IPS DF 6.9 (cell line): ENCODE measurements around the gene RIC8B.

Source experiments
- DNase-seq: peaks from one replicate; pipeline ENCODE4 v3.0.0-alpha.2; 2013; ENCODE audit warnings: low read depth, low spot score
- H3K27ac ChIP-seq: one replicate; pipeline ENCODE4 v1.5.1; 2013; ENCODE audit warnings: low read length, control low read depth
- H3K27me3 ChIP-seq: 2 replicates; pipeline ENCODE4 v1.6.1; 2013; ENCODE audit warnings: mild to moderate bottlenecking, low read length; ENCODE audit not compliant: control insufficient read depth, insufficient read depth
- H3K36me3 ChIP-seq: 2 replicates; pipeline ENCODE4 v1.6.1; 2013; ENCODE audit warnings: low read length; ENCODE audit not compliant: control insufficient read depth, insufficient read depth
- H3K4me1 ChIP-seq: 2 replicates; pipeline ENCODE4 v1.6.1; 2013; ENCODE audit warnings: low read length; ENCODE audit not compliant: control insufficient read depth, insufficient read depth
- H3K4me3 ChIP-seq: 2 replicates; pipeline ENCODE4 v1.5.1; 2013; ENCODE audit warnings: mild to moderate bottlenecking, low read length
- H3K9me3 ChIP-seq: 2 replicates; pipeline ENCODE4 v1.6.1; 2013; ENCODE audit warnings: low read length, inconsistent platforms; ENCODE audit not compliant: control insufficient read depth, insufficient read depth
- WGBS: extraction: QIAGEN DNeasy Blood & Tissue Kit; methylation state at CpG from one replicate; pipeline ENCODE4 v1.1.7; 2013; ENCODE audit warnings: mixed read lengths, missing lambda C conversion rate; ENCODE audit not compliant: insufficient read length, insufficient coverage; 5-methylcytosine and 5-hydroxymethylcytosine counted together

Gene RIC8B

GRCh38 chr12:106841510-106842302 is 67.2 kb downstream of the RIC8B start:
- no peak overlapping the region for H3K27ac ChIP-seq
- H3K4me1 ChIP-seq = peaks cover 1% of the 10 kb centered on the region; the same call in 1 of the 2 replicates
- no peaks in the 10 kb centered on the region; the same call in 1 of the 2 replicates for H3K36me3 ChIP-seq
- no peak for DNase-seq
- H3K4me3 ChIP-seq = no peak overlapping the region
- WGBS = no CpG with 5 or more reads among the region's 1 CpG
- H3K27me3 ChIP-seq = no peaks in the 10 kb centered on the region
- H3K9me3 ChIP-seq = no peaks in the 10 kb centered on the region

GRCh38 chr12:106845902-106846301 is 71.4 kb downstream of the RIC8B start:
- Histone ChIP-seq H3K9me3 (no peaks in the 10 kb centered on the region), H3K4me3 (no peak overlapping the region), H3K27ac (no peak overlapping the region), H3K36me3 (no peaks in the 10 kb centered on the region; the same call in 1 of the 2 replicates), H3K27me3 (no peaks in the 10 kb centered on the region), H3K4me1 (no peaks in the 10 kb centered on the region)
- no peak for DNase-seq
- WGBS = 100% methylated on average over 1 of the region's 4 CpGs

GRCh38 chr12:106847861-106848260 is 73.4 kb downstream of the RIC8B start:
- WGBS = no CpG with 5 or more reads among the region's 2 CpGs
- H3K9me3 ChIP-seq = no peaks in the 10 kb centered on the region
- no peak for DNase-seq
- no peaks in the 10 kb centered on the region; the same call in 1 of the 2 replicates for H3K36me3 ChIP-seq
- no peaks in the 10 kb centered on the region for H3K4me1 ChIP-seq
- H3K27me3 ChIP-seq = no peaks in the 10 kb centered on the region
- H3K4me3 ChIP-seq = no peak overlapping the region
- H3K27ac ChIP-seq = no peak overlapping the region

- Histone ChIP-seq H3K9me3 (no peaks in the 10 kb centered on the region), H3K4me1 (no peaks in the 10 kb centered on the region), H3K4me3 (no peak overlapping the region), H3K27ac (no peak overlapping the region), H3K36me3 (no peaks in the 10 kb centered on the region; the same call in 1 of the 2 replicates), H3K27me3 (no peaks in the 10 kb centered on the region)
- DNase-seq = no peak
- WGBS = no CpG with 5 or more reads among the region's 5 CpGs
These were observed 76.8 kb downstream of the RIC8B start for GRCh38 chr12:106851306-106851705.

- H3K27me3 ChIP-seq = no peaks in the 10 kb centered on the region
- H3K4me3 ChIP-seq = no peak overlapping the region
- WGBS = no CpG with 5 or more reads among the region's 4 CpGs
- DNase-seq = no peak
- H3K9me3 ChIP-seq = no peaks in the 10 kb centered on the region
- H3K27ac ChIP-seq = no peak overlapping the region
- no peaks in the 10 kb centered on the region; the same call in 1 of the 2 replicates for H3K36me3 ChIP-seq
- H3K4me1 ChIP-seq = no peaks in the 10 kb centered on the region
These were observed 80.2 kb downstream of the RIC8B start for GRCh38 chr12:106854723-106855122.

GRCh38 chr12:106855221-106855758 is 80.8 kb downstream of the RIC8B start:
- no peak overlapping the region for H3K27ac ChIP-seq
- DNase-seq = no peak
- no peaks in the 10 kb centered on the region; the same call in 1 of the 2 replicates for H3K36me3 ChIP-seq
- no CpG with 5 or more reads among the region's 2 CpGs for WGBS
- no peaks in the 10 kb centered on the region for H3K9me3 ChIP-seq
- H3K4me1 ChIP-seq = no peaks in the 10 kb centered on the region
- no peak overlapping the region for H3K4me3 ChIP-seq
- H3K27me3 ChIP-seq = no peaks in the 10 kb centered on the region

- DNase-seq = no peak
- H3K9me3 ChIP-seq = no peaks in the 10 kb centered on the region
- no peak overlapping the region for H3K4me3 ChIP-seq
- no peaks in the 10 kb centered on the region for H3K36me3 ChIP-seq
- WGBS = no CpG with 5 or more reads among the region's 3 CpGs
- H3K27me3 ChIP-seq = no peaks in the 10 kb centered on the region
- H3K27ac ChIP-seq = no peak overlapping the region
- H3K4me1 ChIP-seq = peaks cover 1% of the 10 kb centered on the region; the same call in 1 of the 2 replicates
These were observed 87.8 kb downstream of the RIC8B start for GRCh38 chr12:106861984-106862916.

GRCh38 chr12:106863189-106863588 is 88.7 kb downstream of the RIC8B start:
- H3K36me3 ChIP-seq = no peaks in the 10 kb centered on the region
- no peak overlapping the region for H3K4me3 ChIP-seq

GRCh38 chr12:106865683-106866082 is 91.2 kb downstream of the RIC8B start:
- Histone ChIP-seq H3K4me3 (no peak overlapping the region), H3K27ac (no peak overlapping the region)
- no CpG with 5 or more reads among the region's 3 CpGs for WGBS

More at GRCh38 chr12:106863189-106863588, 88.7 kb downstream of the RIC8B start:
- H3K4me1 ChIP-seq = peaks cover 1% of the 10 kb centered on the region; the same call in 1 of the 2 replicates
- DNase-seq = no peak
- WGBS = no CpG with 5 or more reads among the region's 1 CpG
- H3K27ac ChIP-seq = no peak overlapping the region
- H3K27me3 ChIP-seq = no peaks in the 10 kb centered on the region
- H3K9me3 ChIP-seq = no peaks in the 10 kb centered on the region

More at GRCh38 chr12:106865683-106866082, 91.2 kb downstream of the RIC8B start:
- Histone ChIP-seq H3K4me1 (peaks cover 1% of the 10 kb centered on the region; the same call in 1 of the 2 replicates), H3K27me3 (no peaks in the 10 kb centered on the region), H3K9me3 (no peaks in the 10 kb centered on the region), H3K36me3 (no peaks in the 10 kb centered on the region)
- DNase-seq = peak; percentile 18
